Transverse colon (tissue), 3 donors: ENCODE data around the gene HOXB1.

ENCODE experiments used
- CTCF ChIP-seq, 5 experiments: fragments of 200-600 bp in 3 of 5; fragments of 450-650 bp in 2 of 5; sonication (generic) in 3 of 5; IDR thresholded peaks; 1 replicate in 2 of 5; 2 replicates in 3 of 5; pipeline ENCODE4 v1.5.1; 2016 to 2017; ENCODE audit warnings: antibody characterized with exemption in 5 of 5, inconsistent platforms in 3 of 5, mild to moderate bottlenecking in 2 of 5, moderate library complexity in 1 of 5
- EP300 ChIP-seq: sonication (generic); formaldehyde crosslinking; IDR thresholded peaks from one replicate; pipeline ENCODE4 v1.6.1; 2017; ENCODE audit warnings: antibody characterized with exemption, low read depth

- TF ChIP-seq CTCF (IDR thresholded peaks at IDR 0.05) (no peak), EP300 (no peak)
These were observed 34.3 kb upstream of the HOXB1 start for GRCh38 chr17:48565022-48565554.
